EH (cell line): Measurements from ENCODE around the gene CHADL.
"Not testable (repeated sequence)": the region's sequence is repeated elsewhere in the genome, so short reads cannot be mapped to it uniquely, and the experiment has no call there.

ENCODE experiments used
- DNase-seq: peaks from one replicate; pipeline ENCODE4 v3.0.0-alpha.2; 2015; ENCODE audit warnings: low read depth

Gene CHADL, protein sequence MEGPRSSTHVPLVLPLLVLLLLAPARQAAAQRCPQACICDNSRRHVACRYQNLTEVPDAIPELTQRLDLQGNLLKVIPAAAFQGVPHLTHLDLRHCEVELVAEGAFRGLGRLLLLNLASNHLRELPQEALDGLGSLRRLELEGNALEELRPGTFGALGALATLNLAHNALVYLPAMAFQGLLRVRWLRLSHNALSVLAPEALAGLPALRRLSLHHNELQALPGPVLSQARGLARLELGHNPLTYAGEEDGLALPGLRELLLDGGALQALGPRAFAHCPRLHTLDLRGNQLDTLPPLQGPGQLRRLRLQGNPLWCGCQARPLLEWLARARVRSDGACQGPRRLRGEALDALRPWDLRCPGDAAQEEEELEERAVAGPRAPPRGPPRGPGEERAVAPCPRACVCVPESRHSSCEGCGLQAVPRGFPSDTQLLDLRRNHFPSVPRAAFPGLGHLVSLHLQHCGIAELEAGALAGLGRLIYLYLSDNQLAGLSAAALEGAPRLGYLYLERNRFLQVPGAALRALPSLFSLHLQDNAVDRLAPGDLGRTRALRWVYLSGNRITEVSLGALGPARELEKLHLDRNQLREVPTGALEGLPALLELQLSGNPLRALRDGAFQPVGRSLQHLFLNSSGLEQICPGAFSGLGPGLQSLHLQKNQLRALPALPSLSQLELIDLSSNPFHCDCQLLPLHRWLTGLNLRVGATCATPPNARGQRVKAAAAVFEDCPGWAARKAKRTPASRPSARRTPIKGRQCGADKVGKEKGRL

GRCh38 chr22:41240377-41241132, at the start of gene CHADL:
CHADL (minus strand) TSS chr22:41240931; CDS start chr22:41240881, 50 bp downstream.
- DNase-seq, result no peak

- peak; percentile 52 for DNase-seq
These were observed 48.9 kb upstream of the CHADL start for GRCh38 chr22:41289671-41290070.

- peak; percentile 82 for DNase-seq
These were observed 47.7 kb upstream of the CHADL start for GRCh38 chr22:41288245-41288946.

- peak; percentile 62 for DNase-seq
These were observed 45.9 kb upstream of the CHADL start for GRCh38 chr22:41286639-41287091.

- peak; percentile 98 for DNase-seq
These were observed 45.3 kb upstream of the CHADL start, which contains the start of gene RANGAP1 for GRCh38 chr22:41285820-41286638. RANGAP1 (minus strand) TSS chr22:41286187; CDS start chr22:41281044, 5,143 bp downstream.

GRCh38 chr22:41285441-41285819, 44.7 kb upstream of the CHADL start:
- peak; percentile 92 for DNase-seq

- DNase-seq, result no peak
These were observed 43.7 kb upstream of the CHADL start for GRCh38 chr22:41284465-41284864.

GRCh38 chr22:41280854-41281253, 40.1 kb upstream of the CHADL start:
- no peak for DNase-seq

- DNase-seq, result no peak
These were observed 39.3 kb upstream of the CHADL start for GRCh38 chr22:41280065-41280464.

DNA sequence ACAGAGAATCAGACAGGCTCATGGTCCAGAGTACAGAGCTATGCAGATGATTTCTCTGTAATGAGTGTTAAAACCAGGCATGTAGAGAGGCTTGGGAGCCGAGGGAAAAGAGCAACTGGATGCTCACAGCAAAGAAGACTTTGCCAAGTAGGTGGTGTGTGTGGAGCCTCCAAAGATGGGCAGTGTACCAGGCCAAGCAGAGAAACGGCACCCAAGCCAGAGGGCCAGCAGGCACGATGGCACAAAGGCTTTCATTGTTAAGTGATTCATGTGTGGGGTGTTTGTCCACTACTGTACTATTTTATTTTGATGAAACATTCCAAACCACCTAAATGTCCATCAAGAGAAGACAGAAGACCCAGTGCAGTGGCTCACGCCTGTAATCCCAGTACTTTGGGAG, 34.1 kb upstream of the CHADL start:
- no peak for DNase-seq

GRCh38 chr22:41273128-41273527, 32.4 kb upstream of the CHADL start:
- no peak for DNase-seq

DNA sequence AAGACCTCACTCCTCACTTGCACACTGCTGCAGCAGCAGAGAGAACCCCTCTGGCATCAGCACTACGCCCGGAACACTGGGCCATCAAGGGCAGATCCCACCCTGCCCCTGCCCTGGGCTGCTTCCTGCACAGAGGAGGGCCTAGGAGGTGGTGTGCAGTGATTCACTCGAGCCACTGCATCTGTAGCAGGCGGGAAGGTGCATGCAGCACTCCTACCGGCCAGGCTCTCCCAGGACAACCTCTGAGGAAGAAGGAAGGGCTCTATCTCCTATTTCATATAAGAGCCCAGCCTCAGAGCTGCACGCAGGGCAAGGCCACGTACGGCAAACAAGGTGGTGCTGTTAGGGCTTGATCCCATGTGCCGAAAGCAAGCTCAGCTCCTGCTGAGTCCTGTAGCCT, 31.1 kb upstream of the CHADL start:
- no peak for DNase-seq

- no peak for DNase-seq
These were observed 27.2 kb upstream of the CHADL start for GRCh38 chr22:41267958-41268357.

- DNase-seq, result no peak
These were observed 23.7 kb upstream of the CHADL start for GRCh38 chr22:41264408-41264941.

- peak; percentile 28 for DNase-seq
These were observed 23.0 kb upstream of the CHADL start for GRCh38 chr22:41263704-41264103.

- DNase-seq, result no peak
These were observed 21.6 kb upstream of the CHADL start for GRCh38 chr22:41262250-41262765.

- DNase-seq, result no peak
These were observed 21.0 kb upstream of the CHADL start for GRCh38 chr22:41261541-41262249.

DNA sequence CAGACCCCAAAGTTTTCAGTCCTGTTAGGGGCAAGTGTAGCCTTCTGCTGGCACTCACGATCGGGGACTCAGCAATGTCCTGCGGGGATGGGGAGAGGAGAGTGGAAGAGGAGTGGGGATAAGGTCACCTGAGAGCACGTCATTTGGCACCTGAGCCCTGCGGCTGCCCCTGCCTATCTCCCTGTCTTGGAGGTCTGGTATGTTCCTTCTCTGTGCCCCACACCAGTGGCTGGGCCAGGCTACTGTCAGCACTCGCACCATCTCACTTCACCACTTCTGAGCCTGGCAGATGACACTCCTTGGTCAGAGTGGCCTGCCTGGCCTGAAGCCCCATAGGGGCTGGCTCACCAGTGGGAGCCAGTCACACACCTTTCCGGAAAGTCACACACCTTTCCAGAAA, 20.1 kb upstream of the CHADL start:
- no peak for DNase-seq

DNA sequence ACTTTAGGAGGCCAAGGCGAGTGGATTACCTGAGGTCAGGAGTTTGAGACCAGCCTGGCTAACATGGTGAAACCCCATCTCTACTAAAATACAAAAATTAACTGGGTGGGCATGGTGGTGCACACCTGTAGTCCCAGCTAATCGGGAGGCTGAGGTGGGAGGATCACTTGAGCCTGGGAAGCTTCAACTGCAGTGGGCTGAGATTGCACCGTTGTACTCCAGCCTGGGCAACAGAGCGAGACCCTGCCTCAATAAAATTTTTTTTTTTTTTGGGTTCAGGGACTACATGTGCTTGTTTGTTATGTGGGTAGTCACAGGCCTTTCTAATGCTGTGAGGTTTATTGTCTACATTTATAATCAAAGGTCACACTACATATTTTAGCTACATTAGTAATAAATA, 19.0 kb upstream of the CHADL start:
- DNase-seq, result not testable (repeated sequence)

DNA sequence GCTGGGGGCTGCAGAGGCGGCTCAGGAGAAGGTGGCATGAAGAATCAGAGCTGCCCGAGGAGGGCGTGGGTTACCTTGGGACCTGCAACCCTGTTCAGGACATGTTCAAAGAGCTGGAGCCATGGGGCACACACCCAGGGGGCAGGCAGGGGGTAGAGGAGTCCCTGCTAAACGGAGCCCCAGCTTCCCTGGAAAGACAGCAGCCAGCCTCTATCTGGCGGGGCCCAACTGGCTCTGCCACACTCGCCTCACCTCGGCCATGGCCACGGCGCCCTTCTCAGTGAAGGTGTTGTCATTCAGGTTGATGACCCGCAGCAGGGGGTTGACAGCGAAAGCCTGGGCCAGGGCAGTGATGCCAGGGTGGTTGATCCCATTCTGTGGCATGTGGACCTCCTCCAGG, 17.0 kb upstream of the CHADL start:
- no peak for DNase-seq
